HL-60 (cell line): ENCODE measurements around the gene TBC1D14.

Experiments used
- GABPA ChIP-seq: IDR thresholded peaks from 2 replicates; pipeline ENCODE4 v1.6.1; 2012; ENCODE audit warnings: low read depth
- POLR2AphosphoS5 ChIP-seq: IDR thresholded peaks from 2 replicates; pipeline ENCODE4 v1.6.1; 2012; ENCODE audit warnings: low read depth
- REST ChIP-seq: IDR thresholded peaks from 2 replicates; pipeline ENCODE4 v1.6.1; 2012; ENCODE audit warnings: low read depth; ENCODE audit not compliant: insufficient replicate concordance
- TF ChIP-seq, protein P1 (sequence below): IDR thresholded peaks from one replicate; pipeline ENCODE4 v1.5.1; 2011; ENCODE audit warnings: low read length, control low read depth, inconsistent platforms; ENCODE audit not compliant: insufficient read depth

- TF ChIP-seq REST (no peak), POLR2AphosphoS5 (no peak), GABPA (no peak)
- TF ChIP-seq, protein P1, sequence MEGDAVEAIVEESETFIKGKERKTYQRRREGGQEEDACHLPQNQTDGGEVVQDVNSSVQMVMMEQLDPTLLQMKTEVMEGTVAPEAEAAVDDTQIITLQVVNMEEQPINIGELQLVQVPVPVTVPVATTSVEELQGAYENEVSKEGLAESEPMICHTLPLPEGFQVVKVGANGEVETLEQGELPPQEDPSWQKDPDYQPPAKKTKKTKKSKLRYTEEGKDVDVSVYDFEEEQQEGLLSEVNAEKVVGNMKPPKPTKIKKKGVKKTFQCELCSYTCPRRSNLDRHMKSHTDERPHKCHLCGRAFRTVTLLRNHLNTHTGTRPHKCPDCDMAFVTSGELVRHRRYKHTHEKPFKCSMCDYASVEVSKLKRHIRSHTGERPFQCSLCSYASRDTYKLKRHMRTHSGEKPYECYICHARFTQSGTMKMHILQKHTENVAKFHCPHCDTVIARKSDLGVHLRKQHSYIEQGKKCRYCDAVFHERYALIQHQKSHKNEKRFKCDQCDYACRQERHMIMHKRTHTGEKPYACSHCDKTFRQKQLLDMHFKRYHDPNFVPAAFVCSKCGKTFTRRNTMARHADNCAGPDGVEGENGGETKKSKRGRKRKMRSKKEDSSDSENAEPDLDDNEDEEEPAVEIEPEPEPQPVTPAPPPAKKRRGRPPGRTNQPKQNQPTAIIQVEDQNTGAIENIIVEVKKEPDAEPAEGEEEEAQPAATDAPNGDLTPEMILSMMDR: no peak
Observed at GRCh38 chr4:7063362-7063761, 153.7 kb downstream of the TBC1D14 start.
